Measurements from ENCODE around the gene NGRN.

DNA sequence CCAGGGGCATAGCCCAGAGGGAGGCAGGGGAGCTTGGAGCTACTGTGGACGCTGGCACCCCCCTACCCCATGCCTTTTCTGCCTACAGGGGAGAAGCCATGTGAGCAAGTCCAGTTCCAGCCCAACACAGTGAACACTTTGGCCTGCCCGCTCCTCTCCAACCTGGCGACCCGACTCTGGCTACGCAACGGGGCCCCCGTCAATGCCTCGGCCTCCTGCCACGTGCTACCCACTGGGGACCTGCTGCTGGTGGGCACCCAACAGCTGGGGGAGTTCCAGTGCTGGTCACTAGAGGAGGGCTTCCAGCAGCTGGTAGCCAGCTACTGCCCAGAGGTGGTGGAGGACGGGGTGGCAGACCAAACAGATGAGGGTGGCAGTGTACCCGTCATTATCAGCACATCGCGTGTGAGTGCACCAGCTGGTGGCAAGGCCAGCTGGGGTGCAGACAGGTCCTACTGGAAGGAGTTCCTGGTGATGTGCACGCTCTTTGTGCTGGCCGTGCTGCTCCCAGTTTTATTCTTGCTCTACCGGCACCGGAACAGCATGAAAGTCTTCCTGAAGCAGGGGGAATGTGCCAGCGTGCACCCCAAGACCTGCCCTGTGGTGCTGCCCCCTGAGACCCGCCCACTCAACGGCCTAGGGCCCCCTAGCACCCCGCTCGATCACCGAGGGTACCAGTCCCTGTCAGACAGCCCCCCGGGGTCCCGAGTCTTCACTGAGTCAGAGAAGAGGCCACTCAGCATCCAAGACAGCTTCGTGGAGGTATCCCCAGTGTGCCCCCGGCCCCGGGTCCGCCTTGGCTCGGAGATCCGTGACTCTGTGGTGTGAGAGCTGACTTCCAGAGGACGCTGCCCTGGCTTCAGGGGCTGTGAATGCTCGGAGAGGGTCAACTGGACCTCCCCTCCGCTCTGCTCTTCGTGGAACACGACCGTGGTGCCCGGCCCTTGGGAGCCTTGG is 37.4 kb upstream of the NGRN start:
- TF ChIP-seq, protein P1, sequence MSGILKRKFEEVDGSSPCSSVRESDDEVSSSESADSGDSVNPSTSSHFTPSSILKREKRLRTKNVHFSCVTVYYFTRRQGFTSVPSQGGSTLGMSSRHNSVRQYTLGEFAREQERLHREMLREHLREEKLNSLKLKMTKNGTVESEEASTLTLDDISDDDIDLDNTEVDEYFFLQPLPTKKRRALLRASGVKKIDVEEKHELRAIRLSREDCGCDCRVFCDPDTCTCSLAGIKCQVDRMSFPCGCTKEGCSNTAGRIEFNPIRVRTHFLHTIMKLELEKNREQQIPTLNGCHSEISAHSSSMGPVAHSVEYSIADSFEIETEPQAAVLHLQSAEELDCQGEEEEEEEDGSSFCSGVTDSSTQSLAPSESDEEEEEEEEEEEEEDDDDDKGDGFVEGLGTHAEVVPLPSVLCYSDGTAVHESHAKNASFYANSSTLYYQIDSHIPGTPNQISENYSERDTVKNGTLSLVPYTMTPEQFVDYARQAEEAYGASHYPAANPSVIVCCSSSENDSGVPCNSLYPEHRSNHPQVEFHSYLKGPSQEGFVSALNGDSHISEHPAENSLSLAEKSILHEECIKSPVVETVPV (CRISPR knock-in tag; IDR thresholded peaks at IDR 0.05), result no peak
- TF ChIP-seq TOX (CRISPR knock-in tag; IDR thresholded peaks at IDR 0.05; ENCODE audit: borderline replicate concordance), result no peak
- TF ChIP-seq, protein P2, sequence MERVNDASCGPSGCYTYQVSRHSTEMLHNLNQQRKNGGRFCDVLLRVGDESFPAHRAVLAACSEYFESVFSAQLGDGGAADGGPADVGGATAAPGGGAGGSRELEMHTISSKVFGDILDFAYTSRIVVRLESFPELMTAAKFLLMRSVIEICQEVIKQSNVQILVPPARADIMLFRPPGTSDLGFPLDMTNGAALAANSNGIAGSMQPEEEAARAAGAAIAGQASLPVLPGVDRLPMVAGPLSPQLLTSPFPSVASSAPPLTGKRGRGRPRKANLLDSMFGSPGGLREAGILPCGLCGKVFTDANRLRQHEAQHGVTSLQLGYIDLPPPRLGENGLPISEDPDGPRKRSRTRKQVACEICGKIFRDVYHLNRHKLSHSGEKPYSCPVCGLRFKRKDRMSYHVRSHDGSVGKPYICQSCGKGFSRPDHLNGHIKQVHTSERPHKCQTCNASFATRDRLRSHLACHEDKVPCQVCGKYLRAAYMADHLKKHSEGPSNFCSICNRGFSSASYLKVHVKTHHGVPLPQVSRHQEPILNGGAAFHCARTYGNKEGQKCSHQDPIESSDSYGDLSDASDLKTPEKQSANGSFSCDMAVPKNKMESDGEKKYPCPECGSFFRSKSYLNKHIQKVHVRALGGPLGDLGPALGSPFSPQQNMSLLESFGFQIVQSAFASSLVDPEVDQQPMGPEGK (CRISPR knock-in tag; IDR thresholded peaks at IDR 0.05; ENCODE audit: borderline replicate concordance), result no peak
- no peak for TF ChIP-seq ZFP3 (CRISPR knock-in tag; IDR thresholded peaks at IDR 0.05)
- no peak for TF ChIP-seq ESRRG (CRISPR knock-in tag; IDR thresholded peaks at IDR 0.05)
- TF ChIP-seq ARNTL (CRISPR knock-in tag; IDR thresholded peaks at IDR 0.05; ENCODE audit: borderline replicate concordance, low read depth), result no peak
- no peak for TF ChIP-seq ISL1 (CRISPR knock-in tag; IDR thresholded peaks at IDR 0.05)
- no peak for TF ChIP-seq RARB (CRISPR knock-in tag; IDR thresholded peaks at IDR 0.05)
- TF ChIP-seq BACH2 (CRISPR knock-in tag; IDR thresholded peaks at IDR 0.05; ENCODE audit: borderline replicate concordance), result no peak
- TF ChIP-seq, protein P3, sequence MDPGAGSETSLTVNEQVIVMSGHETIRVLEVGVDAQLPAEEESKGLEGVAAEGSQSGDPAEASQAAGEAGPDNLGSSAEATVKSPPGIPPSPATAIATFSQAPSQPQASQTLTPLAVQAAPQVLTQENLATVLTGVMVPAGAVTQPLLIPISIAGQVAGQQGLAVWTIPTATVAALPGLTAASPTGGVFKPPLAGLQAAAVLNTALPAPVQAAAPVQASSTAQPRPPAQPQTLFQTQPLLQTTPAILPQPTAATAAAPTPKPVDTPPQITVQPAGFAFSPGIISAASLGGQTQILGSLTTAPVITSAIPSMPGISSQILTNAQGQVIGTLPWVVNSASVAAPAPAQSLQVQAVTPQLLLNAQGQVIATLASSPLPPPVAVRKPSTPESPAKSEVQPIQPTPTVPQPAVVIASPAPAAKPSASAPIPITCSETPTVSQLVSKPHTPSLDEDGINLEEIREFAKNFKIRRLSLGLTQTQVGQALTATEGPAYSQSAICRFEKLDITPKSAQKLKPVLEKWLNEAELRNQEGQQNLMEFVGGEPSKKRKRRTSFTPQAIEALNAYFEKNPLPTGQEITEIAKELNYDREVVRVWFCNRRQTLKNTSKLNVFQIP (CRISPR knock-in tag; IDR thresholded peaks at IDR 0.05; ENCODE audit: borderline replicate concordance, low read depth), result no peak
- TF ChIP-seq ZNF70 (CRISPR knock-in tag; IDR thresholded peaks at IDR 0.05), result no peak
- TF ChIP-seq, protein P4, sequence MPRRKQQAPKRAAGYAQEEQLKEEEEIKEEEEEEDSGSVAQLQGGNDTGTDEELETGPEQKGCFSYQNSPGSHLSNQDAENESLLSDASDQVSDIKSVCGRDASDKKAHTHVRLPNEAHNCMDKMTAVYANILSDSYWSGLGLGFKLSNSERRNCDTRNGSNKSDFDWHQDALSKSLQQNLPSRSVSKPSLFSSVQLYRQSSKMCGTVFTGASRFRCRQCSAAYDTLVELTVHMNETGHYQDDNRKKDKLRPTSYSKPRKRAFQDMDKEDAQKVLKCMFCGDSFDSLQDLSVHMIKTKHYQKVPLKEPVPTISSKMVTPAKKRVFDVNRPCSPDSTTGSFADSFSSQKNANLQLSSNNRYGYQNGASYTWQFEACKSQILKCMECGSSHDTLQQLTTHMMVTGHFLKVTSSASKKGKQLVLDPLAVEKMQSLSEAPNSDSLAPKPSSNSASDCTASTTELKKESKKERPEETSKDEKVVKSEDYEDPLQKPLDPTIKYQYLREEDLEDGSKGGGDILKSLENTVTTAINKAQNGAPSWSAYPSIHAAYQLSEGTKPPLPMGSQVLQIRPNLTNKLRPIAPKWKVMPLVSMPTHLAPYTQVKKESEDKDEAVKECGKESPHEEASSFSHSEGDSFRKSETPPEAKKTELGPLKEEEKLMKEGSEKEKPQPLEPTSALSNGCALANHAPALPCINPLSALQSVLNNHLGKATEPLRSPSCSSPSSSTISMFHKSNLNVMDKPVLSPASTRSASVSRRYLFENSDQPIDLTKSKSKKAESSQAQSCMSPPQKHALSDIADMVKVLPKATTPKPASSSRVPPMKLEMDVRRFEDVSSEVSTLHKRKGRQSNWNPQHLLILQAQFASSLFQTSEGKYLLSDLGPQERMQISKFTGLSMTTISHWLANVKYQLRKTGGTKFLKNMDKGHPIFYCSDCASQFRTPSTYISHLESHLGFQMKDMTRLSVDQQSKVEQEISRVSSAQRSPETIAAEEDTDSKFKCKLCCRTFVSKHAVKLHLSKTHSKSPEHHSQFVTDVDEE (CRISPR knock-in tag; IDR thresholded peaks at IDR 0.05), result no peak
- no peak for TF ChIP-seq SNAI2 (CRISPR knock-in tag; IDR thresholded peaks at IDR 0.05)

Data from SK-N-SH treated with all-trans-retinoic acid at 6 μM for 48 hours (cell line).